Measurements from ENCODE around the gene AQP1.

DNA sequence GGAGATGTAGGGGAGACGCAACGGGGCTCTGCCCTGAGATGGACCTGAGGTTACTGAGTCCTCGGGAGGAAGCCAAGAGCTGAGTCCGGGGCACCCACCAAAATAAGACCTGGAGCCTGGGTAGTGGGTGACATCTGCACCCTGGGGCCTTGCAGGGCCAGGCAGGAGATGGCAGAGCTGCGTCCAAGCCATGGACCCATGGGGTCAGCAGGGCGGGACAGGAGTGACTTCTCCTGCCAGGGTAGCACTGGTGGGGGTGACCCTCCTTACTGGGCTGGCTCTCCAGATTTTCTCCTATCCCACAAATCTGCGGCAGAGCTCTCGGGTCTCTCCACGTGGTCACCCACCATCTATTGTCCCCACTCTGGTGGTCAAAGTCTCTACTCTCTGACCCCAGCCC, 54.2 kb downstream of the AQP1 start:
- TF ChIP-seq, protein P1, sequence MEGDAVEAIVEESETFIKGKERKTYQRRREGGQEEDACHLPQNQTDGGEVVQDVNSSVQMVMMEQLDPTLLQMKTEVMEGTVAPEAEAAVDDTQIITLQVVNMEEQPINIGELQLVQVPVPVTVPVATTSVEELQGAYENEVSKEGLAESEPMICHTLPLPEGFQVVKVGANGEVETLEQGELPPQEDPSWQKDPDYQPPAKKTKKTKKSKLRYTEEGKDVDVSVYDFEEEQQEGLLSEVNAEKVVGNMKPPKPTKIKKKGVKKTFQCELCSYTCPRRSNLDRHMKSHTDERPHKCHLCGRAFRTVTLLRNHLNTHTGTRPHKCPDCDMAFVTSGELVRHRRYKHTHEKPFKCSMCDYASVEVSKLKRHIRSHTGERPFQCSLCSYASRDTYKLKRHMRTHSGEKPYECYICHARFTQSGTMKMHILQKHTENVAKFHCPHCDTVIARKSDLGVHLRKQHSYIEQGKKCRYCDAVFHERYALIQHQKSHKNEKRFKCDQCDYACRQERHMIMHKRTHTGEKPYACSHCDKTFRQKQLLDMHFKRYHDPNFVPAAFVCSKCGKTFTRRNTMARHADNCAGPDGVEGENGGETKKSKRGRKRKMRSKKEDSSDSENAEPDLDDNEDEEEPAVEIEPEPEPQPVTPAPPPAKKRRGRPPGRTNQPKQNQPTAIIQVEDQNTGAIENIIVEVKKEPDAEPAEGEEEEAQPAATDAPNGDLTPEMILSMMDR (conservative IDR thresholded peaks at IDR 0.05; ENCODE audit: low read depth, low read length) = no peak
- TF ChIP-seq EZH2 (IDR thresholded peaks at IDR 0.05; ENCODE audit: low read length, unreplicated experiment) (no peak), EZH2phosphoT487 (IDR thresholded peaks at IDR 0.05; ENCODE audit: borderline replicate concordance, low read length) (no peak)

Data from PC-3 (cell line).